Sigmoid colon (tissue), 7 donors: ENCODE results near the gene PKN2. TPM values are rescaled to one million over a fixed set of nuclear protein-coding genes. Genes with fewer than 3 reads are reported as not detected.

Experiments
- DNase-seq: peaks from one replicate; pipeline ENCODE4 v3.0.0-alpha.2; 2019
- H3K27ac ChIP-seq, 4 donors: fragments of 200-600 bp; sonication (generic); one replicate each; pipeline ENCODE4 v1.5.1; 2016 to 2019; ENCODE audit warnings: mild to moderate bottlenecking in 1 of 4
- H3K27me3 ChIP-seq, 3 donors: fragments of 200-600 bp; sonication (generic); one replicate each; pipeline ENCODE4 v1.5.1; 2019; ENCODE audit warnings: mild to moderate bottlenecking in 1 of 3
- H3K36me3 ChIP-seq, 4 donors: fragments of 200-600 bp; sonication (generic); one replicate each; pipeline ENCODE4 v1.5.1; 2016 to 2019
- H3K4me1 ChIP-seq, 4 donors: fragments of 200-600 bp; sonication (generic); one replicate each; pipeline ENCODE4 v1.5.1; 2017 to 2019
- H3K4me3 ChIP-seq, 4 donors: fragments of 200-600 bp; sonication (generic); one replicate each; pipeline ENCODE4 v1.5.1; 2017 to 2019; ENCODE audit warnings: mild to moderate bottlenecking in 2 of 4, moderate library complexity in 1 of 4
- H3K9me3 ChIP-seq, 4 donors: fragments of 200-600 bp in 3 of 4; sonication (generic) in 3 of 4; one replicate each; pipeline versions ENCODE4 v1.5.1 to v1.6.1; 2013 to 2019
- EP300 ChIP-seq, 4 donors: sonication (generic); formaldehyde crosslinking; IDR thresholded peaks; one replicate each; pipeline ENCODE4 v1.6.1; 2017; ENCODE audit warnings: antibody characterized with exemption in 4 of 4
- POLR2A ChIP-seq, 2 donors: fragments of 450-650 bp; IDR thresholded peaks; one replicate each; pipeline ENCODE4 v1.6.1; 2016; ENCODE audit warnings: antibody characterized with exemption in 2 of 2, mild to moderate bottlenecking in 2 of 2, moderate library complexity in 2 of 2
- POLR2AphosphoS5 ChIP-seq, 4 donors: sonication (generic); formaldehyde crosslinking; IDR thresholded peaks; one replicate each; pipeline ENCODE4 v1.6.1; 2017; ENCODE audit warnings: antibody characterized with exemption in 4 of 4
- whole genome bisulfite sequencing, 2 donors: extraction: QIAGEN DNeasy Blood & Tissue Kit; methylation state at CpG; one replicate each; pipeline ENCODE4 v1.1.7; 2013; 5-methylcytosine and 5-hydroxymethylcytosine counted together
- intact Hi-C: fragments of 100-400 bp; cut with DNase I; formaldehyde crosslinking; loops from one replicate; pipeline ENCODE4 v1.15.1; 2023
- polyA plus RNA-seq, 3 donors: library from polyadenylated mRNA; stranded (reverse); fragments of 200-250 nt; gene quantifications; one replicate each; pipeline ENCODE4 v1.2.3, GENCODE V29; 2013
- total RNA-seq, 4 donors: library from RNA; depleted of rRNA; stranded (reverse); fragments of >200 nt; gene quantifications; one replicate each; pipeline ENCODE4 v1.1.0, GENCODE V29; 2016
- TF ChIP-seq, protein P1 (sequence below), 4 experiments: fragments of 450-650 bp in 3 of 4; fragments of 200-600 bp in 1 of 4; IDR thresholded peaks; one replicate each; pipeline ENCODE4 v1.5.1; 2016 to 2019; ENCODE audit warnings: antibody characterized with exemption in 4 of 4, mild to moderate bottlenecking in 3 of 4, moderate library complexity in 2 of 4
- donor health status: healthy with polysubstance abuse.
- donor health status: Bipolar disorder and iron deficiency.
- donor health status: healthy.

Gene PKN2
- total and polyA plus RNA-seq, 7 donors = 9.6 to 43.4 (median 25.5) TPM

DNA sequence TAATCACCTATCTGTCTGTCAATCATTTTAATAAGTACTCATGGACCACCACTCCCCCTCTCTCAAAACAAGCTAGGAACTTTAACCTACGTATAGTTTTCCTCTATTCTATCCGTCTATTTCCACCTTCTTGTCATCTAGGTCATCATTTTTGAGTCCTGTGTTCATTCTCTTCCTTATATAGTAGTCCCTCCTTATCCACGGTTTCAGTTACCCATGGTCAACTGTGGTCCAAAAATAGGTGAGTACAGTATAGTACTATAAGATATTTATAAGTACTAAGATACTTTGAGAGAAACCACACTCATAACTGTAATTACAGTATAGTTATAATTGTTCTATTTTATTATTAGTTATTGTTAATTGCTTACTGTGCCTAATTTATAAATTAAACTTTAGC lies 7.5 kb downstream of the PKN2 start:
- H3K27me3 ChIP-seq = no peaks in the 10 kb centered on the region
- 87 to 89% methylated on average over 3 of the region's 3 CpGs for WGBS, 2 donors
- intact Hi-C loops = no loop called here
- H3K4me1 ChIP-seq = peaks cover 0 to 23% (median 9%) of the 10 kb centered on the region in 4 donors
- H3K27ac ChIP-seq = no peak overlapping the region
- DNase-seq = no peak
- no peaks in the 10 kb centered on the region for H3K36me3 ChIP-seq
- TF ChIP-seq POLR2A (IDR thresholded peaks at IDR 0.05) (no peak), POLR2AphosphoS5 (IDR thresholded peaks at IDR 0.05) (no peak), EP300 (IDR thresholded peaks at IDR 0.05) (no peak)
- TF ChIP-seq, protein P1, sequence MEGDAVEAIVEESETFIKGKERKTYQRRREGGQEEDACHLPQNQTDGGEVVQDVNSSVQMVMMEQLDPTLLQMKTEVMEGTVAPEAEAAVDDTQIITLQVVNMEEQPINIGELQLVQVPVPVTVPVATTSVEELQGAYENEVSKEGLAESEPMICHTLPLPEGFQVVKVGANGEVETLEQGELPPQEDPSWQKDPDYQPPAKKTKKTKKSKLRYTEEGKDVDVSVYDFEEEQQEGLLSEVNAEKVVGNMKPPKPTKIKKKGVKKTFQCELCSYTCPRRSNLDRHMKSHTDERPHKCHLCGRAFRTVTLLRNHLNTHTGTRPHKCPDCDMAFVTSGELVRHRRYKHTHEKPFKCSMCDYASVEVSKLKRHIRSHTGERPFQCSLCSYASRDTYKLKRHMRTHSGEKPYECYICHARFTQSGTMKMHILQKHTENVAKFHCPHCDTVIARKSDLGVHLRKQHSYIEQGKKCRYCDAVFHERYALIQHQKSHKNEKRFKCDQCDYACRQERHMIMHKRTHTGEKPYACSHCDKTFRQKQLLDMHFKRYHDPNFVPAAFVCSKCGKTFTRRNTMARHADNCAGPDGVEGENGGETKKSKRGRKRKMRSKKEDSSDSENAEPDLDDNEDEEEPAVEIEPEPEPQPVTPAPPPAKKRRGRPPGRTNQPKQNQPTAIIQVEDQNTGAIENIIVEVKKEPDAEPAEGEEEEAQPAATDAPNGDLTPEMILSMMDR (IDR thresholded peaks at IDR 0.05) = no peak
- no peak overlapping the region for H3K4me3 ChIP-seq
- H3K9me3 ChIP-seq = no peaks in the 10 kb centered on the region

DNA sequence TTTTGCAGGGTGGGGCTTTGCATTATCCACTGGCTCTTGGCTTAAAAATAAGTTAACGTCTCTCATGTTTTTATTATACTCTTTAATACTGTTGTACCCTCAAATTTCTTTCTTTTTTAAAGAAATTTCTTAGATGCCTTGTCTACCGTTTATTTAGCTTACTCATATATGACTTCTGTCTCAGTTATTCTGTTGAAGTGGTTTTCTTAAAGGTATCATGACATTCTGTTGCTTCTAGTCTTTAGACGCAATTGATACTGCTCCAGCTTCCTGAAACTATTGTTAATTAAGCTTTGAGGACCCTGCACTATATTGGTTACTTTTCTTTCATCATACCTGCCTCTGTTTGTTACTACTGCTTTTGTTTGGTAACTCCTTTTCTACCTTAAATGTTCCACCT lies 11.7 kb downstream of the PKN2 start:
- peaks cover 0 to 29% (median 14%) of the 10 kb centered on the region in 4 donors for H3K4me1 ChIP-seq
- no peaks in the 10 kb centered on the region for H3K9me3 ChIP-seq
- intact Hi-C loops = no loop called here
- no peak overlapping the region for H3K4me3 ChIP-seq
- no peaks in the 10 kb centered on the region for H3K36me3 ChIP-seq
- DNase-seq = no peak
- 82 to 84% methylated on average over 3 of the region's 3 CpGs for WGBS, 2 donors
- no peak for TF ChIP-seq POLR2A (IDR thresholded peaks at IDR 0.05)
- TF ChIP-seq EP300 (IDR thresholded peaks at IDR 0.05) = no peak
- no peak for TF ChIP-seq POLR2AphosphoS5 (IDR thresholded peaks at IDR 0.05)
- TF ChIP-seq, protein P1 (IDR thresholded peaks at IDR 0.05) = no peak
- H3K27ac ChIP-seq = no peak overlapping the region
- H3K27me3 ChIP-seq = no peaks in the 10 kb centered on the region

DNA sequence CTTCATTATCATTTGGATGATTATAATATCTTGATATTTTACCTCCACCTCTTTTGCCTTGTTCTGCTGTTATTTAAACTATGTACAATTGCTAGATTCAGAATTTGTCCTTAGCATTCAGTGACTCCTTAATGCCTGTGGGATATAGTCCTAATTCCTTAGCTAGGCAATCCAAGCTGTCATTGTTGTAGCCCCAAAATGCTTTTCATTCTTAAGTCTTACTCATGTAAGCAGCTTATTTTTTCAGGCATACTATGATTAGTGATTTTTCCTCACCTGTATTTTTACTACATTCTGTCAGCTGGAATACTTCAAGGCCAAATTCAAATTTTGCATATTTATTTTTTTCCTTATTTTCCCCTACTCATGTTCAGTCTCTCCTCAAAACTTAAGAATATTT lies 13.4 kb downstream of the PKN2 start:
- intact Hi-C loops = no loop called here

DNA sequence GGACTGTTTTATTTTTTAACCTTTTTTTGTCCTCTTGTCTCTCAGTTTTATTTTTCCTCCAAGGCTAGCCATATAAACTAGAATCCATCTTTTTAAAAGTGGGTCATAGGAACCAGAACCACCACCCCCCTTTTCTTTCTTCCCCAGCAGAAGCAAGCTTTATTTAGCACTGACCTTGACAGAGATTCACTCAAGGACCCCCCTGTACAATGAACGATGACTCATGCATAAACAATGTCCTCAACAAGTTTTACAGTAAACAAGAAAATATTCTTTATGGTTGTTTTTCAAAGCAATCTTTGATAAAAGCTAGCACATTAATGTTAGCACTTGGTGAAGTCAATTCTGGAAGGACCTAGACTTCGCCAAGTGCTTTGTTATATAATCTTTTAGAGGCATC lies 14.1 kb downstream of the PKN2 start:
- intact Hi-C loops = no loop called here
- Histone ChIP-seq H3K9me3 (no peaks in the 10 kb centered on the region), H3K4me1 (peaks cover 0 to 31% (median 16%) of the 10 kb centered on the region in 4 donors), H3K27ac (no peak overlapping the region), H3K4me3 (no peak overlapping the region), H3K27me3 (no peaks in the 10 kb centered on the region), H3K36me3 (no peaks in the 10 kb centered on the region)
- no peak for DNase-seq
- TF ChIP-seq POLR2A (IDR thresholded peaks at IDR 0.05) (no peak), EP300 (IDR thresholded peaks at IDR 0.05) (no peak), POLR2AphosphoS5 (IDR thresholded peaks at IDR 0.05) (no peak)
- TF ChIP-seq, protein P1 (IDR thresholded peaks at IDR 0.05) = no peak
- WGBS, 2 donors = 62 to 72% methylated on average over 2 of the region's 2 CpGs

More for the DNA sequence above, 13.4 kb downstream of the PKN2 start:
- no peak for TF ChIP-seq EP300 (IDR thresholded peaks at IDR 0.05)
- peaks cover 0 to 26% (median 16%) of the 10 kb centered on the region in 4 donors for H3K4me1 ChIP-seq
- H3K36me3 ChIP-seq = no peaks in the 10 kb centered on the region
- no peak for DNase-seq
- H3K27ac ChIP-seq = no peak overlapping the region
- H3K9me3 ChIP-seq = no peaks in the 10 kb centered on the region
- H3K4me3 ChIP-seq = no peak overlapping the region
- no peaks in the 10 kb centered on the region for H3K27me3 ChIP-seq

DNA sequence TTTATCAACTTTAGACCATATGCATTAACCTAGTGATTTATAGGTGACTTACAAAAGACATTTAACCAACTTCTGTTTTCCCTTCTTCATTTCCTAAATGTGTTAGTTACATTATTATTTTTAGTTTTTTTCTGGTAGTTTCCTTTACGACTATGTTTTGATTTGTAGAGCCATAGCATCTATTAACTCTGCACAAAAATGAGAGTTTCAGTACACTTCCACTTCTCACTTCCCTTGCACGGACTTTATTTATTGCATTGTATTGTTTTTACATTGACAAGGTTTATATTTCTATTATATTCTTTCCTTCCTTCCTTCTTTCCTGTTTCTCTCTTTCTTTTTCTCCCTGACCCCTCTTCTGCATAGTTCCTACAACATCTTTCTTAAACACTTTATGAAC lies 14.7 kb downstream of the PKN2 start:
- no peaks in the 10 kb centered on the region for H3K27me3 ChIP-seq
- H3K36me3 ChIP-seq = no peaks in the 10 kb centered on the region
- H3K9me3 ChIP-seq = no peaks in the 10 kb centered on the region
- peaks cover 0 to 31% (median 16%) of the 10 kb centered on the region in 4 donors for H3K4me1 ChIP-seq
- no peak overlapping the region for H3K4me3 ChIP-seq
- H3K27ac ChIP-seq = no peak overlapping the region
- no peak for DNase-seq
- TF ChIP-seq POLR2AphosphoS5 (IDR thresholded peaks at IDR 0.05) (no peak), EP300 (IDR thresholded peaks at IDR 0.05) (no peak), POLR2A (IDR thresholded peaks at IDR 0.05) (no peak)
- TF ChIP-seq, protein P1 (IDR thresholded peaks at IDR 0.05) = no peak
- WGBS, 2 donors = 53 to 73% methylated on average over 2 of the region's 2 CpGs
- intact Hi-C loops = no loop called here
